MM.1S (cell line): ENCODE measurements around the gene ATP8B4.

Experiments
- EZH2phosphoT487 ChIP-seq: fragments of 300-600 bp; sonication (generic); IDR thresholded peaks from 2 replicates; pipeline ENCODE4 v1.6.1; 2018; ENCODE audit warnings: antibody characterized with exemption, low read length
- TF ChIP-seq, protein P1 (sequence below): fragments of 300-600 bp; sonication (generic); IDR thresholded peaks from 2 replicates; pipeline ENCODE4 v1.5.1; 2016; ENCODE audit warnings: antibody characterized with exemption, low read length, mixed read lengths

DNA sequence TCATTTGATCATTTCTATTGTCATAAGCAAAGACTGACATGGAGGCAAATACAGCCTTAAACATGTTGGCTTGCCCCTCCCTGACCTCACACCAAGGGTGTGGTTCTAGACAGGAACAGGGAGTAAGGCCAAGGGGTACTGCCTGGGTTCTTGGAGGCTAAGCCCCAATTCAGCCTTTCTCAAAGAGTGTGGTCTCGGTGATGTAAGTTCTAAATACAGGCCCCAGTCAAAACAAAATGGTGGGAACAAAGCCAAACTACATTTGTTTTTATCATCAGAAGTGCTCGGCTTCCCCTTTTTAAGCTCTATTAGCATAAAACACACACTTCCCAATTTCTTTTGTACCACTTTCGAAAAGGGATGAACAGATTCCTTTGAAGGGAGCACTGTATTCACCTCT is 129.5 kb downstream of the ATP8B4 start:
- TF ChIP-seq, protein P1, sequence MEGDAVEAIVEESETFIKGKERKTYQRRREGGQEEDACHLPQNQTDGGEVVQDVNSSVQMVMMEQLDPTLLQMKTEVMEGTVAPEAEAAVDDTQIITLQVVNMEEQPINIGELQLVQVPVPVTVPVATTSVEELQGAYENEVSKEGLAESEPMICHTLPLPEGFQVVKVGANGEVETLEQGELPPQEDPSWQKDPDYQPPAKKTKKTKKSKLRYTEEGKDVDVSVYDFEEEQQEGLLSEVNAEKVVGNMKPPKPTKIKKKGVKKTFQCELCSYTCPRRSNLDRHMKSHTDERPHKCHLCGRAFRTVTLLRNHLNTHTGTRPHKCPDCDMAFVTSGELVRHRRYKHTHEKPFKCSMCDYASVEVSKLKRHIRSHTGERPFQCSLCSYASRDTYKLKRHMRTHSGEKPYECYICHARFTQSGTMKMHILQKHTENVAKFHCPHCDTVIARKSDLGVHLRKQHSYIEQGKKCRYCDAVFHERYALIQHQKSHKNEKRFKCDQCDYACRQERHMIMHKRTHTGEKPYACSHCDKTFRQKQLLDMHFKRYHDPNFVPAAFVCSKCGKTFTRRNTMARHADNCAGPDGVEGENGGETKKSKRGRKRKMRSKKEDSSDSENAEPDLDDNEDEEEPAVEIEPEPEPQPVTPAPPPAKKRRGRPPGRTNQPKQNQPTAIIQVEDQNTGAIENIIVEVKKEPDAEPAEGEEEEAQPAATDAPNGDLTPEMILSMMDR: no peak
- TF ChIP-seq EZH2phosphoT487: no peak
